ENCODE data around the gene CR1.

GRCh38 chr1:207461649-207462048 is 34.3 kb upstream of the CR1 start:
- TF ChIP-seq CTCF (IDR thresholded peaks at IDR 0.05; ENCODE audit: poor library complexity): no peak
- TF ChIP-seq EZH2phosphoT487 (IDR thresholded peaks at IDR 0.05; ENCODE audit: low read depth, severe bottlenecking, unreplicated experiment): no peak
- no peak for TF ChIP-seq EZH2 (IDR thresholded peaks at IDR 0.05; ENCODE audit: borderline replicate concordance)

Measured in hepatocyte (in vitro differentiated cells).